ENCODE measurements around the gene SLC6A8.
A peak's percentile ranks its signal among the peaks of the same experiment; 100 is the strongest.

The SLC6A8 gene

GRCh38 chrX:153667956-153668396, 19.8 kb upstream of the SLC6A8 start:
- no peak overlapping the region for H2BK120ac ChIP-seq (ENCODE audit: low read depth, low read length)
- no peaks in the 10 kb centered on the region for H3K79me2 ChIP-seq (ENCODE audit: control insufficient read depth, insufficient read depth, low read length)
- H3K27ac ChIP-seq (ENCODE audit: low read depth, low read length), result no peak overlapping the region
- H4K8ac ChIP-seq (ENCODE audit: low read depth, low read length), result no peak overlapping the region
- no peaks in the 10 kb centered on the region for H3K36me3 ChIP-seq (ENCODE audit: control insufficient read depth, insufficient read depth, low read length)
- no peak overlapping the region for H2AK5ac ChIP-seq (ENCODE audit: low read length)
- no CpG with 5 or more reads among the region's 14 CpGs for WGBS (ENCODE audit: extremely low coverage, insufficient coverage, low lambda C conversion rate)
- H3K4me3 ChIP-seq (ENCODE audit: low read length), result no peak overlapping the region
- peak overlapping the region; percentile 32 for H3K9ac ChIP-seq (ENCODE audit: low read length)
- no peak overlapping the region for H3K18ac ChIP-seq (ENCODE audit: low read length)
- peak overlapping the region; percentile 37 for H3K56ac ChIP-seq (ENCODE audit: low read length)
- H3K27me3 ChIP-seq (ENCODE audit: insufficient read depth, low read length, poor library complexity), result no peaks in the 10 kb centered on the region
- H3K4me1 ChIP-seq (ENCODE audit: control insufficient read depth, low read depth, low read length), result no peaks in the 10 kb centered on the region
- H4K5ac ChIP-seq (ENCODE audit: low read length), result no peak overlapping the region
- no peak overlapping the region for H2BK15ac ChIP-seq (replicated peaks; ENCODE audit: low read depth)
- H3K4ac ChIP-seq (ENCODE audit: low read depth, low read length), result no peak overlapping the region
- peak; percentile 80 for DNase-seq
- no peaks in the 10 kb centered on the region for H3K79me1 ChIP-seq (ENCODE audit: low read length)
- no peak overlapping the region for H2BK5ac ChIP-seq (ENCODE audit: low read length)
- no peak overlapping the region for H3K4me2 ChIP-seq (ENCODE audit: low read length)
- H3K23ac ChIP-seq (ENCODE audit: low read length), result no peak overlapping the region

- H3K23ac ChIP-seq (ENCODE audit: low read length), result no peak overlapping the region
- no peak overlapping the region for H3K4me3 ChIP-seq (ENCODE audit: low read length)
- no peak overlapping the region for H3K4me2 ChIP-seq (ENCODE audit: low read length)
- H3K4ac ChIP-seq (ENCODE audit: low read depth, low read length), result no peak overlapping the region
- H3K18ac ChIP-seq (ENCODE audit: low read length), result no peak overlapping the region
- H4K5ac ChIP-seq (ENCODE audit: low read length), result no peak overlapping the region
- no peak overlapping the region for H3K9ac ChIP-seq (ENCODE audit: low read length)
- H3K4me1 ChIP-seq (ENCODE audit: control insufficient read depth, low read depth, low read length), result no peaks in the 10 kb centered on the region
- no peak for DNase-seq
- no peaks in the 10 kb centered on the region for H3K79me1 ChIP-seq (ENCODE audit: low read length)
- no peak overlapping the region for H2BK5ac ChIP-seq (ENCODE audit: low read length)
- no peak overlapping the region for H4K8ac ChIP-seq (ENCODE audit: low read depth, low read length)
- H3K27ac ChIP-seq (ENCODE audit: low read depth, low read length), result no peak overlapping the region
- H3K56ac ChIP-seq (ENCODE audit: low read length), result no peak overlapping the region
- H2BK15ac ChIP-seq (replicated peaks; ENCODE audit: low read depth), result no peak overlapping the region
- no CpG with 5 or more reads among the region's 11 CpGs for WGBS (ENCODE audit: extremely low coverage, insufficient coverage, low lambda C conversion rate)
- no peaks in the 10 kb centered on the region for H3K79me2 ChIP-seq (ENCODE audit: control insufficient read depth, insufficient read depth, low read length)
- H3K36me3 ChIP-seq (ENCODE audit: control insufficient read depth, insufficient read depth, low read length), result no peaks in the 10 kb centered on the region
- H2BK120ac ChIP-seq (ENCODE audit: low read depth, low read length), result no peak overlapping the region
- H3K27me3 ChIP-seq (ENCODE audit: insufficient read depth, low read length, poor library complexity), result no peaks in the 10 kb centered on the region
- no peak overlapping the region for H2AK5ac ChIP-seq (ENCODE audit: low read length)
Observed at GRCh38 chrX:153668423-153669173, 19.1 kb upstream of the SLC6A8 start.

- Histone ChIP-seq H3K36me3 (ENCODE audit: control insufficient read depth, insufficient read depth, low read length) (no peaks in the 10 kb centered on the region), H3K27ac (ENCODE audit: low read depth, low read length) (no peak overlapping the region), H4K5ac (ENCODE audit: low read length) (no peak overlapping the region), H3K9ac (ENCODE audit: low read length) (no peak overlapping the region), H3K4ac (ENCODE audit: low read depth, low read length) (no peak overlapping the region), H2BK120ac (ENCODE audit: low read depth, low read length) (no peak overlapping the region), H3K56ac (ENCODE audit: low read length) (no peak overlapping the region), H3K4me2 (ENCODE audit: low read length) (no peak overlapping the region), H3K4me1 (ENCODE audit: control insufficient read depth, low read depth, low read length) (no peaks in the 10 kb centered on the region), H3K23ac (ENCODE audit: low read length) (no peak overlapping the region), H2BK5ac (ENCODE audit: low read length) (no peak overlapping the region), H2BK15ac (replicated peaks; ENCODE audit: low read depth) (no peak overlapping the region), H3K18ac (ENCODE audit: low read length) (no peak overlapping the region), H3K79me1 (ENCODE audit: low read length) (no peaks in the 10 kb centered on the region), H4K8ac (ENCODE audit: low read depth, low read length) (no peak overlapping the region), H3K79me2 (ENCODE audit: control insufficient read depth, insufficient read depth, low read length) (no peaks in the 10 kb centered on the region), H3K27me3 (ENCODE audit: insufficient read depth, low read length, poor library complexity) (no peaks in the 10 kb centered on the region), H3K4me3 (ENCODE audit: low read length) (no peak overlapping the region), H2AK5ac (ENCODE audit: low read length) (no peak overlapping the region)
- DNase-seq, result peak; percentile 60
- WGBS (ENCODE audit: extremely low coverage, insufficient coverage, low lambda C conversion rate), result no CpG with 5 or more reads among the region's 17 CpGs
Observed at GRCh38 chrX:153669174-153669890, 18.4 kb upstream of the SLC6A8 start.

GRCh38 chrX:153669901-153670731, 17.6 kb upstream of the SLC6A8 start:
- no peak for DNase-seq
- Histone ChIP-seq H3K4me2 (ENCODE audit: low read length) (no peak overlapping the region), H4K8ac (ENCODE audit: low read depth, low read length) (no peak overlapping the region), H3K36me3 (ENCODE audit: control insufficient read depth, insufficient read depth, low read length) (no peaks in the 10 kb centered on the region), H3K18ac (ENCODE audit: low read length) (no peak overlapping the region), H4K5ac (ENCODE audit: low read length) (no peak overlapping the region), H2BK5ac (ENCODE audit: low read length) (no peak overlapping the region), H3K27me3 (ENCODE audit: insufficient read depth, low read length, poor library complexity) (no peaks in the 10 kb centered on the region), H3K4ac (ENCODE audit: low read depth, low read length) (no peak overlapping the region), H3K9ac (ENCODE audit: low read length) (no peak overlapping the region), H2BK15ac (replicated peaks; ENCODE audit: low read depth) (no peak overlapping the region), H2BK120ac (ENCODE audit: low read depth, low read length) (no peak overlapping the region), H3K56ac (ENCODE audit: low read length) (no peak overlapping the region), H3K4me1 (ENCODE audit: control insufficient read depth, low read depth, low read length) (no peaks in the 10 kb centered on the region), H3K79me1 (ENCODE audit: low read length) (no peaks in the 10 kb centered on the region), H3K27ac (ENCODE audit: low read depth, low read length) (no peak overlapping the region), H3K23ac (ENCODE audit: low read length) (no peak overlapping the region), H3K4me3 (ENCODE audit: low read length) (no peak overlapping the region), H2AK5ac (ENCODE audit: low read length) (no peak overlapping the region), H3K79me2 (ENCODE audit: control insufficient read depth, insufficient read depth, low read length) (no peaks in the 10 kb centered on the region)
- WGBS (ENCODE audit: extremely low coverage, insufficient coverage, low lambda C conversion rate), result no CpG with 5 or more reads among the region's 23 CpGs

- H3K79me1 ChIP-seq (ENCODE audit: low read length), result no peaks in the 10 kb centered on the region
- no CpG with 5 or more reads among the region's 23 CpGs for WGBS (ENCODE audit: extremely low coverage, insufficient coverage, low lambda C conversion rate)
- H3K36me3 ChIP-seq (ENCODE audit: control insufficient read depth, insufficient read depth, low read length), result no peaks in the 10 kb centered on the region
- H3K27ac ChIP-seq (ENCODE audit: low read depth, low read length), result no peak overlapping the region
- H3K79me2 ChIP-seq (ENCODE audit: control insufficient read depth, insufficient read depth, low read length), result no peaks in the 10 kb centered on the region
- no peaks in the 10 kb centered on the region for H3K4me1 ChIP-seq (ENCODE audit: control insufficient read depth, low read depth, low read length)
- H3K27me3 ChIP-seq (ENCODE audit: insufficient read depth, low read length, poor library complexity), result no peaks in the 10 kb centered on the region
- H3K4me2 ChIP-seq (ENCODE audit: low read length), result no peak overlapping the region
- H3K18ac ChIP-seq (ENCODE audit: low read length), result no peak overlapping the region
- H2AK5ac ChIP-seq (ENCODE audit: low read length), result no peak overlapping the region
- H4K8ac ChIP-seq (ENCODE audit: low read depth, low read length), result no peak overlapping the region
- no peak overlapping the region for H3K4ac ChIP-seq (ENCODE audit: low read depth, low read length)
- no peak overlapping the region for H3K56ac ChIP-seq (ENCODE audit: low read length)
- no peak for DNase-seq
- no peak overlapping the region for H4K5ac ChIP-seq (ENCODE audit: low read length)
- H2BK120ac ChIP-seq (ENCODE audit: low read depth, low read length), result no peak overlapping the region
- H3K23ac ChIP-seq (ENCODE audit: low read length), result no peak overlapping the region
- no peak overlapping the region for H3K4me3 ChIP-seq (ENCODE audit: low read length)
- no peak overlapping the region for H2BK15ac ChIP-seq (replicated peaks; ENCODE audit: low read depth)
- no peak overlapping the region for H3K9ac ChIP-seq (ENCODE audit: low read length)
- H2BK5ac ChIP-seq (ENCODE audit: low read length), result no peak overlapping the region
Observed at GRCh38 chrX:153670748-153671588, 16.8 kb upstream of the SLC6A8 start.
